Gastroesophageal sphincter (tissue), 4 donors: Measurements from ENCODE around the gene HSD17B8. TPM values are rescaled to one million over a fixed set of nuclear protein-coding genes. Genes with fewer than 3 reads are reported as not detected.

Experiments used
- ATAC-seq: fragments of 150-250 bp; one replicate; pipeline ENCODE4 v1.9.1; 2016; ENCODE audit warnings: mild to moderate bottlenecking, moderate library complexity
- H3K27ac ChIP-seq, 4 donors: fragments of 200-600 bp; sonication (generic) in 3 of 4; 1 replicate in 3 of 4; 2 replicates in 1 of 4; pipeline ENCODE4 v1.5.1; 2016 to 2019
- H3K27me3 ChIP-seq: fragments of 200-600 bp; sonication (generic); one replicate; pipeline ENCODE4 v1.5.1; 2019
- H3K36me3 ChIP-seq, 2 donors: fragments of 200-600 bp; sonication (generic); one replicate each; pipeline ENCODE4 v1.5.1; 2019; ENCODE audit warnings: control low read depth in 1 of 2
- H3K4me1 ChIP-seq, 3 donors: fragments of 200-600 bp; sonication (generic); 1 replicate in 2 of 3; 2 replicates in 1 of 3; pipeline ENCODE4 v1.5.1; 2016 to 2019; ENCODE audit warnings: control low read depth in 2 of 3
- H3K4me3 ChIP-seq, 2 donors: fragments of 200-600 bp; sonication (generic); one replicate each; pipeline ENCODE4 v1.5.1; 2019; ENCODE audit warnings: mild to moderate bottlenecking in 1 of 2, moderate library complexity in 1 of 2
- H3K9me3 ChIP-seq, 3 donors: fragments of 200-600 bp; sonication (generic); one replicate each; pipeline ENCODE4 v1.5.1; 2017 to 2019; ENCODE audit warnings: control low read depth in 2 of 3
- EP300 ChIP-seq: sonication (generic); formaldehyde crosslinking; IDR thresholded peaks from one replicate; pipeline ENCODE4 v1.6.1; 2017; ENCODE audit warnings: antibody characterized with exemption, mild to moderate bottlenecking
- POLR2A ChIP-seq, 2 donors: fragments of 450-650 bp; IDR thresholded peaks; one replicate each; pipeline ENCODE4 v1.6.1; 2017; ENCODE audit warnings: antibody characterized with exemption in 2 of 2, mild to moderate bottlenecking in 2 of 2, moderate library complexity in 1 of 2
- POLR2AphosphoS5 ChIP-seq: sonication (generic); formaldehyde crosslinking; IDR thresholded peaks from one replicate; pipeline ENCODE4 v1.6.1; 2017; ENCODE audit warnings: antibody characterized with exemption
- WGBS, 2 donors: methylation state at CpG; one replicate each; pipeline ENCODE4 v1.1.5; 2018; ENCODE audit warnings: low coverage in 1 of 2; 5-methylcytosine and 5-hydroxymethylcytosine counted together
- total RNA-seq, 4 donors: library from RNA; depleted of rRNA; stranded (reverse); fragments of >200 nt; gene quantifications; one replicate each; pipeline ENCODE4 v1.1.0, GENCODE V29; 2016
- TF ChIP-seq, protein P1 (sequence below), 4 experiments: fragments of 200-600 bp in 2 of 4; fragments of 450-650 bp in 2 of 4; sonication (generic) in 1 of 4; IDR thresholded peaks; one replicate each; pipeline ENCODE4 v1.5.1; 2017 to 2019; ENCODE audit warnings: antibody characterized with exemption in 4 of 4, mild to moderate bottlenecking in 2 of 4, moderate library complexity in 2 of 4

HSD17B8 gene
- total RNA-seq, 4 donors from 2014 or later, result 2.2 to 16.1 (median 12.2) TPM

DNA sequence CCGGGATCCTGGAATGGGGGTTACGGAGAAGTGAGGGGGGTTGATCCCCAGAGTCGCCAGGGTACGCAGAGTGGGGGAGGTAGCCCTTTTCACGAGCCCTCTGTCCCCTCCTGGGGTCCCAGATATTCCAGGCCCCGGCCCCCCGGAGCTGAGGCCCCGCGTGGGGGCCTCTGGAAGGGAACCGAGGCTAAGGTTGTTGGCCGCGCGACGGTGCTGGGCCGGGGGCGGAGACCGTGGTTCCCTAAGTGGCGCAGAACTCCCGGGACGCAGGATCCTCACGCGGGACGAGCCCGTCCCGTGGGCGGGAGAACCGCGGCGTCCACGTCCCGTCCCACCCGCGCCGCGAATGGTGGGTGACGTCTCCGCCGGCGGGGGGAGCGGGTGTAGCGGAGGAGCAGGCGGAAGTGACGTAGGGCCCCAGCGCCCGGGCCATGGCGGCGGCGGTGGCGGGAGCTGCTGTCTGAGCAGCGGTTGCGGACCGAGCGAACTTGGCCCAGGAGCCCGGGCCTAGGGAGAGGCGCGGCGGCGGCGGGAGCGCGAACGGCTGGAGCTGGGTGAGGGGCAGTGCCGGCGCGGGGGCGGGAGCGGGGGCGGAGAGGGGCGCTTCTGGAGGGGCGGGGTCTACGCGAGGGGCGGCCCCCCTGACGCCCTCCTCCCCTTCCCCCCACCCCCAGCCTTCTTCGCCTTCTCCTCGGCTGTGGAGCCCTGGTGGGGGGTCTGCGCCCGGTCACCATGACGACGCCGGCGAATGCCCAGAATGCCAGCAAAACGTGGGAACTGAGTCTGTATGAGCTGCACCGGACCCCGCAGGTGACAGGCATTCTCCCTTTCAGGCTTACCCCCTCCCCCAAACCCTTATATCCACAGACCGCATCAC lies 3.9 kb downstream of the HSD17B8 start, which contains the start of gene RING1:
Gene RING1 (plus strand): TSS at position 410 of the 877 bp plus-strand sequence. CDS start 323 bp downstream, at position 733.
- Histone ChIP-seq H3K27me3 (no peaks in the 10 kb centered on the region), H3K27ac (peak within 1 kb of the TSS; percentile 75 to 98 (median 96)), H3K4me3 (peak within 1 kb of the TSS; percentile 69 to 91), H3K9me3 (no peaks in the 10 kb centered on the region), H3K36me3 (peaks cover 0 to 35% of the 10 kb centered on the region in 2 donors), H3K4me1 (peaks cover 0 to 69% (median 22%) of the 10 kb centered on the region in 3 donors)
- ATAC-seq, result peak; percentile 81
- TF ChIP-seq POLR2AphosphoS5 (peak; percentile 100), EP300 (no peak), POLR2A (IDR thresholded peaks at IDR 0.05) (peak; percentile 98 to 99)
- TF ChIP-seq, protein P1, sequence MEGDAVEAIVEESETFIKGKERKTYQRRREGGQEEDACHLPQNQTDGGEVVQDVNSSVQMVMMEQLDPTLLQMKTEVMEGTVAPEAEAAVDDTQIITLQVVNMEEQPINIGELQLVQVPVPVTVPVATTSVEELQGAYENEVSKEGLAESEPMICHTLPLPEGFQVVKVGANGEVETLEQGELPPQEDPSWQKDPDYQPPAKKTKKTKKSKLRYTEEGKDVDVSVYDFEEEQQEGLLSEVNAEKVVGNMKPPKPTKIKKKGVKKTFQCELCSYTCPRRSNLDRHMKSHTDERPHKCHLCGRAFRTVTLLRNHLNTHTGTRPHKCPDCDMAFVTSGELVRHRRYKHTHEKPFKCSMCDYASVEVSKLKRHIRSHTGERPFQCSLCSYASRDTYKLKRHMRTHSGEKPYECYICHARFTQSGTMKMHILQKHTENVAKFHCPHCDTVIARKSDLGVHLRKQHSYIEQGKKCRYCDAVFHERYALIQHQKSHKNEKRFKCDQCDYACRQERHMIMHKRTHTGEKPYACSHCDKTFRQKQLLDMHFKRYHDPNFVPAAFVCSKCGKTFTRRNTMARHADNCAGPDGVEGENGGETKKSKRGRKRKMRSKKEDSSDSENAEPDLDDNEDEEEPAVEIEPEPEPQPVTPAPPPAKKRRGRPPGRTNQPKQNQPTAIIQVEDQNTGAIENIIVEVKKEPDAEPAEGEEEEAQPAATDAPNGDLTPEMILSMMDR (IDR thresholded peaks at IDR 0.05), result peak in 2 of 4 experiments; percentile 20 to 26
- 0 to 3% methylated on average over 3 to 6 of the region's 86 CpGs for WGBS, 2 donors

- ATAC-seq, result no peak
- H3K27ac ChIP-seq, result no peak overlapping the region
- H3K4me1 ChIP-seq, result peaks cover 0 to 64% (median 17%) of the 10 kb centered on the region in 3 donors
- no peak overlapping the region for H3K4me3 ChIP-seq
- WGBS, 2 donors, result 100% methylated on average over 4 of the region's 10 CpGs; no CpG with 5 or more reads in 1 of the 2 donors
- TF ChIP-seq EP300 (no peak), POLR2AphosphoS5 (no peak), POLR2A (IDR thresholded peaks at IDR 0.05) (no peak)
- TF ChIP-seq, protein P1 (IDR thresholded peaks at IDR 0.05), result no peak
- peaks cover 0 to 29% of the 10 kb centered on the region in 2 donors for H3K36me3 ChIP-seq
- no peaks in the 10 kb centered on the region for H3K9me3 ChIP-seq
- no peaks in the 10 kb centered on the region for H3K27me3 ChIP-seq
Measured at GRCh38 chr6:33209856-33210255, 5.4 kb downstream of the HSD17B8 start.

DNA sequence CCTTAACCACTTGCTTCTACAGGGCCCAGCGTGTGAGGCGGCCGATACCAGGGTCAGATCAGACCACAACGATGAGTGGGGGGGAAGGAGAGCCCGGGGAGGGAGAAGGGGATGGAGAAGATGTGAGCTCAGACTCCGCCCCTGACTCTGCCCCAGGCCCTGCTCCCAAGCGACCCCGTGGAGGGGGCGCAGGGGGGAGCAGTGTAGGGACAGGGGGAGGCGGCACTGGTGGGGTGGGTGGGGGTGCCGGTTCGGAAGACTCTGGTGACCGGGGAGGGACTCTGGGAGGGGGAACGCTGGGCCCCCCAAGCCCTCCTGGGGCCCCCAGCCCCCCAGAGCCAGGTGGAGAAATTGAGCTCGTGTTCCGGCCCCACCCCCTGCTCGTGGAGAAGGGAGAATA lies 6.7 kb downstream of the HSD17B8 start:
- Histone ChIP-seq H3K4me3 (no peak overlapping the region), H3K36me3 (peaks cover 0 to 29% of the 10 kb centered on the region in 2 donors), H3K27me3 (no peaks in the 10 kb centered on the region), H3K9me3 (no peaks in the 10 kb centered on the region), H3K27ac (no peak overlapping the region), H3K4me1 (peaks cover 0 to 55% (median 11%) of the 10 kb centered on the region in 3 donors)
- no peak for ATAC-seq
- 42% methylated on average over 4 of the region's 17 CpGs; no CpG with 5 or more reads in 1 of the 2 donors for WGBS, 2 donors
- TF ChIP-seq POLR2AphosphoS5, result no peak
- no peak for TF ChIP-seq EP300
- TF ChIP-seq POLR2A (IDR thresholded peaks at IDR 0.05), result no peak
- TF ChIP-seq, protein P1 (IDR thresholded peaks at IDR 0.05), result no peak

- H3K27ac ChIP-seq, result no peak overlapping the region
- no peak for ATAC-seq
- no peak for TF ChIP-seq POLR2AphosphoS5
- no peak for TF ChIP-seq POLR2A (IDR thresholded peaks at IDR 0.05)
- TF ChIP-seq EP300, result no peak
- TF ChIP-seq, protein P1 (IDR thresholded peaks at IDR 0.05), result no peak
- H3K27me3 ChIP-seq, result no peaks in the 10 kb centered on the region
- 74 to 80% methylated on average over 7 to 12 of the region's 18 CpGs for WGBS, 2 donors
- H3K9me3 ChIP-seq, result no peaks in the 10 kb centered on the region
- no peak overlapping the region for H3K4me3 ChIP-seq
- peaks cover 0 to 29% of the 10 kb centered on the region in 2 donors for H3K36me3 ChIP-seq
- peaks cover 0 to 51% (median 11%) of the 10 kb centered on the region in 3 donors for H3K4me1 ChIP-seq
Measured at GRCh38 chr6:33211666-33212422, 7.4 kb downstream of the HSD17B8 start.
